ENCODE measurements around the gene SLC25A33. TPM values are rescaled to one million over a fixed set of nuclear protein-coding genes. Genes with fewer than 3 reads are reported as not detected.

Gene SLC25A33
- total and polyA plus RNA-seq, 8 donors, result 1.1 to 2.9 (median 1.6) TPM

DNA sequence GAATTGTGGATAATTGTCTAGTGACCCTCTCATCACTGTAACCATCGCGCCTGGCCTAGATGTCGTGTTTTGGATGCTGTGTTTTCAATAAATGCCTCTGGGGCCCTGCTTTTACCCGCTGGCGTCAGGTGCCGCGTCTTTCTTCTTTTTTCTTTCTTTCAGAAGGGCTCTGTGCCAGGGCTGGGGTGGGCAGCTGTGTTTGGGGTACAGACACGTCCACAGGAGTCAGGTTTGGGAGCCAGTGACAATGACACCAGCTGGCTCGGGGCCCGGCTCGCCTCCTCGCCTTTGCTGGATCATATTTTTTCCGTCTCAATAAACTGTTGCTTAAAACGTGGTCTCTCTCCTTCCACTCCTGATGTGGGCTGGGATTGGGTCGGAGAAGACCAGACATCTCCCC is 65.6 kb downstream of the SLC25A33 start:
- ATAC-seq, result no peak
- H3K27ac ChIP-seq, result no peak overlapping the region
- TF ChIP-seq, protein P1, sequence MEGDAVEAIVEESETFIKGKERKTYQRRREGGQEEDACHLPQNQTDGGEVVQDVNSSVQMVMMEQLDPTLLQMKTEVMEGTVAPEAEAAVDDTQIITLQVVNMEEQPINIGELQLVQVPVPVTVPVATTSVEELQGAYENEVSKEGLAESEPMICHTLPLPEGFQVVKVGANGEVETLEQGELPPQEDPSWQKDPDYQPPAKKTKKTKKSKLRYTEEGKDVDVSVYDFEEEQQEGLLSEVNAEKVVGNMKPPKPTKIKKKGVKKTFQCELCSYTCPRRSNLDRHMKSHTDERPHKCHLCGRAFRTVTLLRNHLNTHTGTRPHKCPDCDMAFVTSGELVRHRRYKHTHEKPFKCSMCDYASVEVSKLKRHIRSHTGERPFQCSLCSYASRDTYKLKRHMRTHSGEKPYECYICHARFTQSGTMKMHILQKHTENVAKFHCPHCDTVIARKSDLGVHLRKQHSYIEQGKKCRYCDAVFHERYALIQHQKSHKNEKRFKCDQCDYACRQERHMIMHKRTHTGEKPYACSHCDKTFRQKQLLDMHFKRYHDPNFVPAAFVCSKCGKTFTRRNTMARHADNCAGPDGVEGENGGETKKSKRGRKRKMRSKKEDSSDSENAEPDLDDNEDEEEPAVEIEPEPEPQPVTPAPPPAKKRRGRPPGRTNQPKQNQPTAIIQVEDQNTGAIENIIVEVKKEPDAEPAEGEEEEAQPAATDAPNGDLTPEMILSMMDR (IDR thresholded peaks at IDR 0.05), result no peak
- no peak for FAIRE-seq
- H3K4me3 ChIP-seq, result no peak overlapping the region
- H3K36me3 ChIP-seq, result peaks cover 0 to 20% (median 9%) of the 10 kb centered on the region in 3 donors
- no peak for DNase-seq
- 89 to 90% methylated on average over 15 of the region's 15 CpGs for WGBS, 2 donors
- H3K4me1 ChIP-seq, result no peaks in the 10 kb centered on the region
- no peaks in the 10 kb centered on the region for H3K9me3 ChIP-seq
- H3K27me3 ChIP-seq, result no peaks in the 10 kb centered on the region
- intact Hi-C loops (cut with DNase I), result no loop called here

GRCh38 chr1:9605946-9606455 is 66.7 kb downstream of the SLC25A33 start:
- H3K36me3 ChIP-seq, result peaks cover 0 to 17% (median 9%) of the 10 kb centered on the region in 3 donors
- intact Hi-C loops (cut with DNase I), result no loop called here
- FAIRE-seq (no peak), DNase-seq (no peak), ATAC-seq (no peak)
- H3K4me3 ChIP-seq, result no peak overlapping the region
- H3K27me3 ChIP-seq, result no peaks in the 10 kb centered on the region
- WGBS, 2 donors, result 97 to 99% methylated on average over 14 of the region's 14 CpGs
- no peaks in the 10 kb centered on the region for H3K9me3 ChIP-seq
- no peak overlapping the region for H3K27ac ChIP-seq
- TF ChIP-seq, protein P1 (IDR thresholded peaks at IDR 0.05), result no peak
- H3K4me1 ChIP-seq, result no peaks in the 10 kb centered on the region

- TF ChIP-seq, protein P1 (IDR thresholded peaks at IDR 0.05), result no peak
- 88% methylated on average over 21 of the region's 21 CpGs for WGBS, 2 donors
- no peak for ATAC-seq
- H3K4me3 ChIP-seq, result no peak overlapping the region
- intact Hi-C loops (cut with DNase I), result no loop called here
- H3K4me1 ChIP-seq, result no peaks in the 10 kb centered on the region
- H3K36me3 ChIP-seq, result peaks cover 0 to 12% (median 7%) of the 10 kb centered on the region in 3 donors
- no peaks in the 10 kb centered on the region for H3K9me3 ChIP-seq
- no peak for FAIRE-seq
- no peak overlapping the region for H3K27ac ChIP-seq
- H3K27me3 ChIP-seq, result no peaks in the 10 kb centered on the region
- peak in 2 of 6 donors; percentile 47 to 56 for DNase-seq
These were observed 67.2 kb downstream of the SLC25A33 start for GRCh38 chr1:9606458-9606857.

GRCh38 chr1:9606948-9607347 is 67.7 kb downstream of the SLC25A33 start:
- H3K27ac ChIP-seq, result no peak overlapping the region
- H3K36me3 ChIP-seq, result peaks cover 0 to 7% (median 3%) of the 10 kb centered on the region in 3 donors
- no peaks in the 10 kb centered on the region for H3K9me3 ChIP-seq
- no peaks in the 10 kb centered on the region for H3K4me1 ChIP-seq
- TF ChIP-seq, protein P1 (IDR thresholded peaks at IDR 0.05), result no peak
- H3K27me3 ChIP-seq, result no peaks in the 10 kb centered on the region
- no peak for ATAC-seq
- DNase-seq, result no peak
- intact Hi-C loops (cut with DNase I), result no loop called here
- no peak overlapping the region for H3K4me3 ChIP-seq
- 71 to 72% methylated on average over 10 of the region's 10 CpGs for WGBS, 2 donors
- no peak for FAIRE-seq

DNA sequence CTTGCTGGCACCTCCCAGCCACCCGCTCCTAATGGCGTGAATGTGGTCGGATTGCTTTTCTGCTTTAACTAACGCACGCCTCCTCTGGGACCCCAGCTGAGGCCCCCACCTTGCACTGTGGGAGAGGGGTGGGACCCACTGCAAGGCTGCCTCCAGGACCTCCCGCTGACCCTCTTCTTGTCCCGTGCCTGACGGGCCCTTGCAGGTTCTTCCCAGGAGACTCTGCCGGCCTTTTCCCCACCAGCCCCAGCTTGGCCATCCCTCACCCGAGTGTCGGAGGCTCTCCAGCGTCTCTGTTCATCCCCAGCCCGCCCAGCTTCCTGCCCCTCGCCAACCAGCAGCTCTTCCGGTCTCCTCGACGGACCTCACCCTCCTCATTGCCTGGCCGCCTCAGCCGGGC is 68.1 kb downstream of the SLC25A33 start:
- DNase-seq (peak in 1 of 6 donors; percentile 44), FAIRE-seq (no peak)
- WGBS, 2 donors, result 91 to 92% methylated on average over 19 of the region's 19 CpGs

More for the DNA sequence above, 68.1 kb downstream of the SLC25A33 start:
- peaks cover 0 to 3% (median 3%) of the 10 kb centered on the region in 3 donors for H3K36me3 ChIP-seq
- no peaks in the 10 kb centered on the region for H3K27me3 ChIP-seq
- no peak for ATAC-seq
- H3K27ac ChIP-seq, result no peak overlapping the region
- no peaks in the 10 kb centered on the region for H3K9me3 ChIP-seq
- TF ChIP-seq, protein P1 (IDR thresholded peaks at IDR 0.05), result no peak
- H3K4me3 ChIP-seq, result no peak overlapping the region
- intact Hi-C loops (cut with DNase I), result no loop called here
- no peaks in the 10 kb centered on the region for H3K4me1 ChIP-seq
